HG02938 (cell line): ENCODE measurements around the gene HSP90AB1.

ENCODE experiments used
- ATAC-seq: cut with Tn5 transposase; IDR thresholded peaks from one replicate; pipeline ENCODE4 v1.9.1; 2021; ENCODE audit warnings: mild to moderate bottlenecking, moderate library complexity; ENCODE audit not compliant: unreplicated experiment

Gene HSP90AB1

DNA sequence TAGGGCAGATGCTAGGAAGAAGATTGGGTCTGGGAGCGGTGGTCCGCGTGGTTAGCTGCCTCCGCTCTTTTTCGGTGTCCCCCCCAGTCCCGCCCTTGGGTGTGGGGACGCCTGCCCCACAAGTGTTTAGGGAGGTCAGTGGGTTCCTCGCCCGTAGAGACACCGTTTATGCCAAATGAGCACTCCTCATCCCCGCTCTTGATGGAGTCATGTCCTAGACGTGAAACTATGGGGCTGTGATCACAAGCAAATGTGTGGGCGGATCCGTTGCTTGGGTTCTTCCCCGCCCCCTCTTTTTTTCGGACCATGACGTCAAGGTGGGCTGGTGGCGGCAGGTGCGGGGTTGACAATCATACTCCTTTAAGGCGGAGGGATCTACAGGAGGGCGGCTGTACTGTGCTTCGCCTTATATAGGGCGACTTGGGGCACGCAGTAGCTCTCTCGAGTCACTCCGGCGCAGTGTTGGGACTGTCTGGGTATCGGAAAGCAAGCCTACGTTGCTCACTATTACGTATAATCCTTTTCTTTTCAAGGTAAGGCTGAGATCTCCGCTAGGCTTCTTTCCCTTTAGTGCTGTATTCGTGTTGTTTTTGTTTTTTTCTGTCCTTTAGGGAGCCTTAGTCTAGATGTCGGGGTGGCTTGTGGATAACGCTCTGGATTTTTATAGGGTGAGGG, at the start of gene HSP90AB1:
Gene HSP90AB1 (plus strand): TSS at position 439 of the 675 bp plus-strand sequence. CDS start 1,529 bp downstream, outside the sequence.
- ATAC-seq = peak; percentile 56

DNA sequence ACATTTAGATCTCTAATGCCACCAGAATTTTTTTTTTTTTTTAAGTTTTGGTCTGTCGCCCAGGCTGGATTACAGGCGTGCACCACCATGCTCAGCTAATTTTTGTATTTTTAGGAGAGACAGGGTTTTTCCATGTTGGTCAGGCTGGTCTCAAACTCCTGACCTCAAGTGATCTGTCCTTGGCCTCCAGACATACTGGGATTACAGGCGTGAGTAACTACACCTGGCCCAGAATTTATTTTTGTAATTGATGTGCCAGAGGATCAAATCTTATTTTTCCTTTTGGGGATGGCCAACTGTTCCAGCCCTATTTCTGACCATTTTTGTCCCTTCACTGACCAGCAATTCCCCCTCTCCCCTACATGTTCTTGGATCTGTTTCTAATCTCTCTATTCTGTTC, 48.2 kb upstream of the HSP90AB1 start:
- ATAC-seq = no peak

- ATAC-seq = no peak
Observed at GRCh38 chr6:44199883-44200282, 47.0 kb upstream of the HSP90AB1 start.

- no peak for ATAC-seq
Observed at GRCh38 chr6:44201200-44201599, 45.7 kb upstream of the HSP90AB1 start.

- ATAC-seq = no peak
Observed at GRCh38 chr6:44201638-44202303, 45.1 kb upstream of the HSP90AB1 start.

DNA sequence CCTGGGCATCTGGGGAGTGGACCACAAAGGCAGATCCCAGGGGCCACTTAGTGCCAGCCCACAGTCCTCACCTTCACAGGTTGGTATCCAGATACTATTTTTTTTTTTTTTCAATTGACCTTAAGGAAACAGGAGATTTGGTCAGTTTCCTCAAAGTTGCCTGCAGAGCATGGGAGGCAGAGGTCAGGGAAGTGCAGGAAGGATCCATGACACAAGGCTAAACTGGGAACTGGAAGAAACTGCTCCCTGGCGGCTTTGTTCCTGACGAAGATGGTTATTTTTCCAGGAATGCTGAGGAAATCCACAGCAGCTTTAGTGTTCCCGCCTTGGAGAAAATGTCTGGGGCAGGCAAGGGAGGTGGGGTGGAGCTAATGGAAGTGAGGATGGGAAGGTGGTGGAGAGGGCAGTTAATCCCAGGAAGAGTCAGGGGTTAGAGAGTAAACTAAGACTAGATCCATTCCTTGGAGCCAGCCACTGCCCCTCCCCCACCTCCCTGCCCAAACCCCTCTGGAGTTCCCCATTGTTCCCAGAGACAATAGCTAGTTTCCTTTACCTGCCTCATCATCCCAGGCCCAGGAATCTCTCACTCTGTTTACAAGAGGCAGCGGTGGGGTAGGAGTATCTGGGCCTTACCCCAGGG, 44.4 kb upstream of the HSP90AB1 start:
- no peak for ATAC-seq

GRCh38 chr6:44202972-44203750, 43.7 kb upstream of the HSP90AB1 start:
- ATAC-seq = no peak

GRCh38 chr6:44203955-44204354, 42.9 kb upstream of the HSP90AB1 start:
- no peak for ATAC-seq

DNA sequence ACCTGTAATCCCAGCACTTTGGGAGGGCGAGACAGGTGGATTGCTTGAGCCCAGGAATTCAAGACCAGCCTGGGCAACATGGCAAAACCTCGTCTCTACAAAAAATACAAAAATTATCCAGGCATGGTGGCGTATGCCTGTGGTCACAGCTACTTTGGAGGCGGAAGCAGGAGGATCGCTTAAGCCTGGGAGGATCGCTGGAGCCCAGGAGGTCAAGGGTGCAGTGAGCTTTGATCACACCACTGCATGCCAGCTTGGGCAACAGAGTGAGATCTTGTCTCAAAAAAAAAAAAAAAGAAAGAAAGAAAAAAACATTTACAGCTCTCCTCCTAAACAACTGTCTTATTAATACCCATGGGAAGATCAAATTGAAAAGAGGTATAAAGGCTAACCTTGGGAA, 38.9 kb upstream of the HSP90AB1 start:
- no peak for ATAC-seq

GRCh38 chr6:44211284-44211683, 35.6 kb upstream of the HSP90AB1 start:
- ATAC-seq = no peak

GRCh38 chr6:44214307-44214706, 32.6 kb upstream of the HSP90AB1 start:
- ATAC-seq = no peak

GRCh38 chr6:44216677-44217331, 30.1 kb upstream of the HSP90AB1 start, which contains the start of gene MYMX:
Gene MYMX, plus strand, starts transcription at chr6:44216926. Its CDS starts 546 bp downstream, at chr6:44217472.
- no peak for ATAC-seq

DNA sequence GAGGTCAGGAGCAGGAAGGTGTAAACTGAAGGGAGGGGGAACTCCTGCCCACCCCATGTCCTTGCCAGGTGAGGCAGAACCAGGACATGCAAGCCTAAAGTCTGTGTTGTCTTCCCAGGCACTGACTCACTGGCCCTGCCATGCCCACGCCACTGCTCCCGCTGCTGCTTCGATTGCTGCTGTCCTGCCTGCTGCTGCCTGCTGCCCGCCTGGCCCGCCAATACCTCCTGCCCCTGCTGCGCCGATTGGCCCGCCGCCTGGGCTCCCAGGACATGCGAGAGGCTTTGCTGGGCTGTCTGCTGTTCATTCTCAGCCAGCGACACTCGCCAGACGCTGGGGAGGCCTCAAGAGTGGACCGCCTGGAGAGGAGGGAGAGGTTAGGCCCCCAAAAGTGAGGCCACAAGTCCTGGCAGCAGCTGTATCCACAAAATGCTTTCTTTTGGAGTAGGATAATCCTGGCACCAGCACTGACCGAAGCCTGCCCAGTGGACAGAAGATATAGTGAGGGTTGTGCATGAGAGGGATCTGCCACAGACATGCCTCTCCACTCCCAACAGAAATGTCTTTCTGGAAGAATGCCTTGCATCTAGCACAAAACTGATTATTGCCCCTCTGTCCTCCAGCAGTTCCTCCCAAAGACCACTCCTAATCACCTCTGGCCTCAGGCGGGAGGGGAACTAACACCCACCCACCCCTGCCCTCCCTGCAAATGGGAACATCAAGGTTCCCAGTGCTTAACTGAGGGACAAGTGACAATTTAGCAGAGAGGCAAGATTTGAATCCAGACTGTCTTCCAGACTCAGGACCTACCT, 29.4 kb upstream of the HSP90AB1 start:
- ATAC-seq = no peak

DNA sequence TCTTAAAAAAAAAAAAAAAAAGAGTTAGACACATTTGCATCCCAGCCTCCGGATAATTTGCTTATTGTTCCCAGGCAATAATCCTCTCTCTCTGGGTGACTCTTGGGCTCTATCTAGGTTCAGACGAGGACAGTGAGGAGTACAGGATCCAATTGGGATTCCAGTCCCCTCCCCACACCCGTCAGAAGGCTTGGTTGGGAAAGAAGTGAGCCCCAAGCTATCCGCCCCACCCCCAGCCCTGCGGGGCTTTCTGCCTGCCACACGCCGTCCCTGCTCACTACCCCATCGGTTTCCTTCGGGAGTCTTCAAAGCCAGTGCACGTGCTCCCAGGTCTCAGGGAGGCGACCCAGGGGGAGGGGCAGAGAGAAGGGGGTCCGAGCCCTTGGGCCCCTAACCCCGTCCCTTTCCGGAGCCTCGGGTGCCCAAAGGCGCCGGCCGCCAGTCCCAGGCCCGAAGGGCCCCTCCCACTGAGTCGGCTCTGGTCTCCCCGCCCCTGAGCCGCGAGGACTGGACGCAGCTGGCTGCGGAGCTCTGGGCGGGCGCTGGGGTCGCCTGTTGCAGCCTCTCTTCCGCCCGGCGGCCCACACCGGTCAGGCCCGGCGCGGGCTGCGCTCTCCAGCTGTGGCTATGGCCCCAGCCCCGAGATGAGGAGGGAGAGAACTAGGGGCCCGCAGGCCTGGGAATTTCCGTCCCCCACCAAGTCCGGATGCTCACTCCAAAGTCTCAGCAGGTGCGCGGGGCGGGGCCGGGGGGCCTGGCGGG, 27.7 kb upstream of the HSP90AB1 start:
- ATAC-seq = peak; percentile 41

GRCh38 chr6:44219815-44220784, 26.8 kb upstream of the HSP90AB1 start:
- no peak for ATAC-seq

GRCh38 chr6:44220913-44221290, 26.0 kb upstream of the HSP90AB1 start:
- ATAC-seq = no peak

- ATAC-seq = no peak
Observed at GRCh38 chr6:44221291-44221960, 25.5 kb upstream of the HSP90AB1 start.

DNA sequence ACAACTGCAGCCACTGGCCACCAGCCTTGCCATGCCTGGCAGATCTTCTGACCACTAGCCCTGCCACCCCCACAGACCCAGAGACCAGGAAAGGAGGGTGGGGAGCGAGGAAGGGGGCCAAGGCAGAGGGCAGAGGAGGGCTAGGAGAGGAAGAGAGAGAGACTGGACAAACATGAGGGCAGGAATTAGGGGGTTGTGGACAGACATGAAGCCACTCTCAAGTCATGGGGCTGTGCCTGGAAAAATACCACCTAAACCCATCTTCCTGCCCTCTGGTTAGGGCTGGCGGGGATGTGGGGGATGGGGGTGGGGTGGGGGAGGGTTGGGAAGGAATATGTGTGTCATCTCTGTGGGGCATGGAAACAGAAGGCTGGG, 25.0 kb upstream of the HSP90AB1 start:
- ATAC-seq = no peak
